Activated CD4-positive, alpha-beta T cell treated with anti-CD3 and anti-CD28 coated beads for 36 hours (primary cell): Measurements from ENCODE around the gene WDR83. TPM values are rescaled to one million over a fixed set of nuclear protein-coding genes. Genes with fewer than 3 reads are reported as not detected.
"Not testable (repeated sequence)": the region's sequence is repeated elsewhere in the genome, so short reads cannot be mapped to it uniquely, and the experiment has no call there.

Source experiments
- ATAC-seq: fragments of 200-7000 bp; cut with Tn5 transposase; one replicate; pipeline ENCODE4 v1.10.0; 2021; ENCODE audit warnings: mild to moderate bottlenecking, moderate library complexity
- CTCF ChIA-PET: fragments of 350-600 bp; sonication (Branson Sonifier 250); formaldehyde crosslinking; loops from one replicate; lab custom pipeline; 2021; ENCODE audit warnings: antibody characterized with exemption; lab: Charles Lee
- POLR2A ChIA-PET: fragments of 350-600 bp; sonication (Branson Sonifier 250); formaldehyde crosslinking; loops from one replicate; lab custom pipeline; 2021; ENCODE audit warnings: antibody characterized with exemption, inconsistent platforms; lab: Charles Lee
- DNase-seq: peaks from one replicate; pipeline ENCODE4 v3.0.0-alpha.2; 2020
- H3K27ac Mint-ChIP-seq: one replicate; pipeline ENCODE4 v1.8.0; 2021; ENCODE audit warnings: mixed read lengths
- H3K27me3 Mint-ChIP-seq: one replicate; pipeline ENCODE4 v1.8.0; 2021; ENCODE audit warnings: mixed read lengths
- H3K36me3 Mint-ChIP-seq: one replicate; pipeline ENCODE4 v1.8.0; 2021; ENCODE audit warnings: low read depth, mixed read lengths
- H3K4me1 Mint-ChIP-seq: one replicate; pipeline ENCODE4 v1.8.0; 2021; ENCODE audit warnings: mixed read lengths
- H3K4me3 Mint-ChIP-seq: one replicate; pipeline ENCODE4 v1.8.0; 2021; ENCODE audit warnings: mild to moderate bottlenecking, moderate library complexity, mixed read lengths
- H3K9me3 Mint-ChIP-seq: one replicate; pipeline ENCODE4 v1.8.0; 2021; ENCODE audit warnings: low read depth, mixed read lengths
- intact Hi-C, 2 experiments: fragments of 100-400 bp; cut with DNase I in 1 of 2; cut with micrococcal nuclease in 1 of 2; formaldehyde crosslinking; loops; one replicate each; pipeline versions ENCODE4 v1.14.2 to v1.15.1; 2022 to 2024; cut with DNase I, micrococcal nuclease
- total RNA-seq, 2 experiments: library from RNA; stranded (reverse); gene quantifications; one replicate each; pipeline ENCODE4 v1.2.3, GENCODE V29; 2021

The WDR83 gene, protein sequence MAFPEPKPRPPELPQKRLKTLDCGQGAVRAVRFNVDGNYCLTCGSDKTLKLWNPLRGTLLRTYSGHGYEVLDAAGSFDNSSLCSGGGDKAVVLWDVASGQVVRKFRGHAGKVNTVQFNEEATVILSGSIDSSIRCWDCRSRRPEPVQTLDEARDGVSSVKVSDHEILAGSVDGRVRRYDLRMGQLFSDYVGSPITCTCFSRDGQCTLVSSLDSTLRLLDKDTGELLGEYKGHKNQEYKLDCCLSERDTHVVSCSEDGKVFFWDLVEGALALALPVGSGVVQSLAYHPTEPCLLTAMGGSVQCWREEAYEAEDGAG
- 10 to 100 TPM; 13.5 to 19.5 TPM for total RNA-seq

DNA sequence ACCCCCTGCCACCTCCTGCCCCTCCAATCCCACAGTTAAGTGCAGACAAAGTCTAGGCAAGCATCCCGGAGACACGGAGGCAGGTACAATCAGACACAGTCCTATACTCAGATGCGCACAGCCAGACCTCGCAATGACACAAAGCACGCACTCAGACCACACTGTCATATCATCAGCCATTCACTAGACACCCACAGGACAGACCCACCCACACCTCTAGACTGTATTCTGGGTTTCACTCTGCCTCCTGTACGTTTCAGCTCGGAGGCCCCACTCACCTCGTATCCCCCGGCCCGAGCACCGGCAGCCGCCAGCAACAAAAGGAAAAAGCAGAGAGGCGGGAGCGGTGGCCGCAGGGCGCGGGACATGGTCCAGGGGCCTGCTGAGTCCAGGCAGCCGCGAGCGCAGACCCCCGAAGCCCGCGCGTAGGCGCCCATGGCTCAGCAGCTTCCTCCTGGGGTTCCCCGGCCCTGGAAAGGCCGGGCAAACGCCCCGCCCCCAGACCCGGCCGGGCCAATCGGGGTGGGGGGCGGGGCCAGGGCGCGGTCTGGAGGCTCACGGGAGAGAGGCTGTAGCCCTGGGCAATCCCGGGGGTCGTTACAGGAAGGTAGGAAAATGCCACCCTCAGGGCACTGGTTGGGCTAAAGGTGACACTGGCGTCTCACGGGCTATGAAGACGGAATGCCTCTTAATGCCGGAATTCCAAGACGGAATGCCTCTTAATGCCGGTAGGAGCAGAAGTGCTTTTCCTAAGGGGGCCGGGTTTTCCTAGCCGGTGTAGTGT, at the start of gene WDR83, which contains the start of gene MAN2B1:
Gene WDR83 (plus strand): TSS at position 543 of the 784 bp plus-strand sequence. CDS start 2,984 bp downstream, outside the sequence.
Gene MAN2B1 (minus strand): TSS at position 478 of the 784 bp plus-strand sequence. CDS start 41 bp downstream, at position 437.
- H3K4me1 Mint-ChIP-seq: peaks cover 43% of the 10 kb centered on the region
- H3K27me3 Mint-ChIP-seq: no peaks in the 10 kb centered on the region
- H3K4me3 Mint-ChIP-seq: peak within 1 kb of the TSS; percentile 86
- ChIA-PET POLR2A (interaction anchor here (0.8 to 1.1 kb wide), 7 partner anchors 12 to 126 kb away, joined by 3 to 6 read pairs (median 5); partner anchors contain the start of genes TRIR, ZNF490 and ZNF791), CTCF (interaction anchor here (0.5 to 1.9 kb wide), 8 partner anchors 10 to 575 kb away, joined by 3 to 7 read pairs (median 4); no protein-coding TSS in a partner anchor)
- H3K27ac Mint-ChIP-seq: peak within 1 kb of the TSS; percentile 83
- intact Hi-C loops: loop anchor here in 1 of 2 experiments (1.0 to 5.0 kb wide), 5 partner anchors 56 to 744 kb away; partner anchors contain the start of genes GET3, ZNF44 and ZNF564
- ATAC-seq (peak; percentile 73), DNase-seq (peak; percentile 90)
- H3K9me3 Mint-ChIP-seq: no peaks in the 10 kb centered on the region
- peaks cover 42% of the 10 kb centered on the region for H3K36me3 Mint-ChIP-seq

DNA sequence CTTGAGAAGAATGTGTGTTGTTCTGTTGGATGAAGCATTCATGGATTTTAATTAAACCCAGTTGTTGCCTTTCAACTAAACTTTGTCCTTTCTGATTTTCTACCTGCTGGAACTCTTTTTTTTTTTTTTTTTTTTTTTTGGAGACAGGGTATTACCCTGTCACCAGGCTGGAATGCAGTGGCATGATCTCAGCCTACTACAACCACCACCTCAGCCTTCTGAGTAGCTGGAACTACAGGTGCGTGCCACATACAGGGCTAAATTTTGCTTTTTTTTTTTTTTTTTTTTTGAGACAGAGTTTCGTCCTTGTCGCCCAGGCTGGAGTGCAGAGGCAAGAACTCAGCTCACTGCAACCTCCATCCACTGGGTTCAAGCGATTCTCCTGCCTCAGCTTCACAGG, 49.0 kb upstream of the WDR83 start:
- ATAC-seq: no peak
- Mint-ChIP-seq H3K36me3 (peaks cover 34% of the 10 kb centered on the region), H3K27ac (no peak overlapping the region), H3K4me3 (no peak overlapping the region), H3K4me1 (peaks cover 37% of the 10 kb centered on the region), H3K27me3 (no peaks in the 10 kb centered on the region), H3K9me3 (no peaks in the 10 kb centered on the region)
- CTCF ChIA-PET: interaction anchor here (0.7 kb wide), 1 partner anchor 148 kb away, joined by 4 read pairs; no protein-coding TSS in a partner anchor
- POLR2A ChIA-PET: no interaction called here
- intact Hi-C loops: no loop called here
- no peak for DNase-seq

DNA sequence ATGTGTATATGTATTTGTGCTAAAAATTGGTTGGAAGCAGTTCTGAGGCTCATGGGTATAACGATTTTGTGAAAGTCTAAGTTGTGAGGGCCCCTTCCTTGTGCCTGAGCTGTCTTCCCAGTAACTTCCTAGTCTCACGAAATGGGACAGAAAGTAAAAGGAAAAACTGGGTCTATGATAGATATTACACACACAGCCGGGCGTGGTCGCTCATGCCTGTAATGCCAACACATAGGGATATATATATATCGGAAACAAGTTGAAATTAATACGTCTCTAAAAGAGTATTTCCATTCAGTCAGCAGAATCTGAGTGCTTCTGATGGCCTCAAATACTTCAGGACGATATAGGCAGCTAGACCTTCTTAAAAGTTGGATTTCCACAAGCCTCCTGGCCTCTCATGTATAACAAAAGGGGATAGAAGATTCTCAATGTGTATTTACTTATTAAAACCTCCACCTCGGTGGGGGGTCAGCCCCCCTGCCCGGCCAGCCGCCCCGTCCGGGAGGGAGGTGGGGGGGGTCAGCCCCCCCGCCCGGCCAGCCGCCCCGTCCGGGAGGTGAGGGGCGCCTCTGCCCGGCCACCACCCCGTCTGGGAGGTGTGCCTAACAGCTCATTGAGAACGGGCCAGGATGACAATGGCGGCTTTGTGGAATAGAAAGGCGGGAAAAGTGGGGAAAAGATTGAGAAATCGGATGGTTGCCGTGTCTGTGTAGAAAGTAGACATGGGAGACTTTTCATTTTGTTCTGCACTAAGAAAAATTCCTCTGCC, 45.2 kb upstream of the WDR83 start:
- H3K27me3 Mint-ChIP-seq, H3K4me3 Mint-ChIP-seq, H3K9me3 Mint-ChIP-seq, CTCF ChIA-PET, intact Hi-C loops, ATAC-seq, DNase-seq, H3K27ac Mint-ChIP-seq, POLR2A ChIA-PET: not testable (repeated sequence)
- peaks cover 12% of the 10 kb centered on the region for H3K4me1 Mint-ChIP-seq
- peaks cover 32% of the 10 kb centered on the region for H3K36me3 Mint-ChIP-seq

DNA sequence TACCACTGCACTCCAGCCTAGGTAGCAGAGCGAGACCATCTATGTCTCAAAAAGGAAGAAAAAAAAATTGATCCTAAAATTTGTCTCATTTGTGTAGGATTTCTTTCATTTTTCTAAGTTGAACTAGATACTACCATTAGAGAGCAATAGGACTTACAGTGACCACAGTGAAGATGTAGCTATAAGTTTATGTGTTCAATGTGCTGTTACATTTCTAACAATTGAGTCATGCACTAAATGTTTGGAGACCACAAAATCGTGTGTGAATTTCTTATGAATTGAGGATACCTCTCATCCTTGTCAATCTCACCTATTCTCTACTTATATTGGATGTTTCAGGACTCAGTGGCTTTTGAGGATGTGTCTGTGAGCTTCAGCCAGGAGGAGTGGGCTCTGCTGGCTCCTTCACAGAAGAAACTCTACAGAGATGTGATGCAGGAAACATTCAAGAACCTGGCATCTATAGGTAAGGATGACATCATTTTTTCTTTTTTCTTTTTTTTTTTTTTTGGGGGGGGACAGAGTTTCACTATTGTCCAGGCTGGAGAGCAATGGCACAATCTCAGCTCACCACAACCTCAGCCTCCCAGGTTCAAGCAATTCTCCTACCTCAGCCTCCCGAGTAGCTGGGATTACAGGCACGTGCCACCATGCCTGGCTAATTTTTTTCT, 43.1 kb upstream of the WDR83 start:
- no peak for DNase-seq
- Mint-ChIP-seq H3K27me3 (no peaks in the 10 kb centered on the region), H3K4me3 (no peak overlapping the region), H3K36me3 (peaks cover 46% of the 10 kb centered on the region), H3K27ac (no peak overlapping the region), H3K9me3 (peaks cover 14% of the 10 kb centered on the region), H3K4me1 (peaks cover 4% of the 10 kb centered on the region)
- intact Hi-C loops: no loop called here
- ChIA-PET CTCF (interaction anchor here (0.5 to 1.2 kb wide), 4 partner anchors 11 to 1091 kb away, joined by 3 read pairs; partner anchors contain the start of genes ZNF490 and ZNF791), POLR2A (no interaction called here)
- no peak for ATAC-seq

DNA sequence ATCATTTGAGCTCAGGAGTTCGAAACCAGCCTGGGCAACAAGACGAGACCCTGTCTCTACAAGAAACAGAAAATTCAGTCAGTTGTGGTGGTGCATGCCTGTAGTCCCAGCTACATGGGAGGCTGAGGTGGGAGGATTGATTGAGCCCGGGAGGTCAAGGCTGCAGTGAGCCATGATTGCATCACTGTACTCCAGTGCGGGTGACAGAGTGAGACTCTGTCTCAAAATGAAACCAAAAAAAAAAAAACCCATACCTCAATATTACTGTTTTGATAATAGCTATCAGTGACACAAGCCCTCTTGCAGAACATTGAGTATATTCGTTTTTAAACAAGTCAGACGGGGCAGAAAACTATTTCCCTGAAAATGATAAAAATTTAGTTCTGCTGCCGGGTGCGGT, 39.6 kb upstream of the WDR83 start:
- POLR2A ChIA-PET: interaction anchor here (1.0 kb wide), 1 partner anchor 23 kb away, joined by 11 read pairs; no protein-coding TSS in a partner anchor
- DNase-seq (no peak), ATAC-seq (peak; percentile 47)
- Mint-ChIP-seq H3K4me1 (peaks cover 11% of the 10 kb centered on the region), H3K9me3 (peaks cover 22% of the 10 kb centered on the region), H3K4me3 (no peak overlapping the region), H3K27ac (no peak overlapping the region), H3K27me3 (no peaks in the 10 kb centered on the region), H3K36me3 (peaks cover 63% of the 10 kb centered on the region)
- intact Hi-C loops: no loop called here
- CTCF ChIA-PET: no interaction called here

DNA sequence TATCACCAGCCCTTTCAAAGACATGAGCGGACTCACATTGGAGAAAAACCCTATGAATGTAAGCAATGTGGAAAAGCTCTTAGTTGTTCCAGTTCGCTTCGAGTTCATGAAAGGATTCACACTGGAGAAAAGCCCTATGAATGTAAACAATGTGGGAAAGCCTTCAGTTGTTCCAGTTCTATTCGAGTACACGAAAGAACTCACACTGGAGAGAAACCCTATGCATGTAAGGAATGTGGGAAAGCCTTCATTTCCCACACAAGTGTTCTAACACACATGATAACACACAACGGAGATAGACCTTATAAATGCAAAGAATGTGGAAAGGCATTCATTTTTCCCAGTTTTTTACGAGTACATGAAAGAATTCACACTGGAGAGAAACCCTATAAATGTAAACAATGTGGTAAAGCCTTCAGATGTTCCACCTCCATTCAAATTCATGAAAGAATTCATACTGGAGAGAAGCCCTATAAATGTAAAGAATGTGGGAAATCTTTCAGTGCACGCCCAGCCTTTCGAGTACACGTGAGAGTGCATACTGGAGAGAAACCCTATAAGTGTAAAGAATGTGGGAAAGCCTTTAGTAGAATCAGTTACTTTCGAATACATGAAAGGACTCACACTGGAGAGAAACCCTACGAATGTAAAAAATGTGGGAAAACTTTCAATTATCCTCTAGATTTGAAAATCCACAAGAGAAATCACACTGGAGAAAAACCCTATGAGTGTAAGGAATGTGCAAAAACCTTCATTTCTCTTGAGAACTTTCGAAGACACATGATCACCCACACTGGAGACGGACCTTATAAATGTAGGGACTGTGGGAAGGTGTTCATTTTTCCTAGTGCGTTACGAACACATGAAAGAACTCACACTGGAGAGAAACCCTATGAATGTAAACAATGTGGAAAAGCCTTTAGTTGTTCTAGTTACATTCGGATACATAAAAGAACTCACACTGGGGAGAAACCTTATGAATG, 38.3 kb upstream of the WDR83 start:
- Mint-ChIP-seq H3K4me1 (peaks cover 8% of the 10 kb centered on the region), H3K27me3 (no peaks in the 10 kb centered on the region), H3K27ac (no peak overlapping the region), H3K9me3 (peaks cover 22% of the 10 kb centered on the region), H3K36me3 (peaks cover 63% of the 10 kb centered on the region), H3K4me3 (no peak overlapping the region)
- intact Hi-C loops: no loop called here
- CTCF ChIA-PET: interaction anchor here (0.7 kb wide), 1 partner anchor 24 kb away, joined by 3 read pairs; no protein-coding TSS in a partner anchor
- DNase-seq (no peak), ATAC-seq (no peak)
- POLR2A ChIA-PET: no interaction called here

DNA sequence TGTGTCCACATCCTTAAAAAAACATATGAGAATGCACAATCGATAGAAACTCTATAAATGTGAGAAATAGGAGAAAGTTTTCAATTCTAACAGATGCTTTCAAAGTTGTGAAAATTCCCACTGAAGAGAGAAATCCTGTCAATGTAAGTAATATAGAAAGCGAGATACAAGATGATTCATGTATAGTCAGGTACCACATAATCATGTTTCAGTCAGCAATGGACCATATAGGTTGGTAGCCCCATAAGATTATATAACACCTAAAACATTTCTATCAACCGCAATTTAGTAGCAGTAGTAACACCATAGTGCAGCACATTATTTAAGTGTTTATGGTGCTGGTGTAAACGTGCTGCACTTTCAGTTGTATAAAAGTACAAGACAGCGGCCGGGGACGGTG, 37.4 kb upstream of the WDR83 start:
- ATAC-seq (no peak), DNase-seq (no peak)
- intact Hi-C loops: no loop called here
- CTCF ChIA-PET: no interaction called here
- no peak overlapping the region for H3K4me3 Mint-ChIP-seq
- peaks cover 63% of the 10 kb centered on the region for H3K36me3 Mint-ChIP-seq
- no peak overlapping the region for H3K27ac Mint-ChIP-seq
- H3K9me3 Mint-ChIP-seq: peaks cover 22% of the 10 kb centered on the region
- no peaks in the 10 kb centered on the region for H3K27me3 Mint-ChIP-seq
- POLR2A ChIA-PET: interaction anchor here (0.7 kb wide), 1 partner anchor 37 kb away, joined by 5 read pairs; the partner anchor contains the start of genes MAN2B1 and WDR83
- H3K4me1 Mint-ChIP-seq: peaks cover 8% of the 10 kb centered on the region

DNA sequence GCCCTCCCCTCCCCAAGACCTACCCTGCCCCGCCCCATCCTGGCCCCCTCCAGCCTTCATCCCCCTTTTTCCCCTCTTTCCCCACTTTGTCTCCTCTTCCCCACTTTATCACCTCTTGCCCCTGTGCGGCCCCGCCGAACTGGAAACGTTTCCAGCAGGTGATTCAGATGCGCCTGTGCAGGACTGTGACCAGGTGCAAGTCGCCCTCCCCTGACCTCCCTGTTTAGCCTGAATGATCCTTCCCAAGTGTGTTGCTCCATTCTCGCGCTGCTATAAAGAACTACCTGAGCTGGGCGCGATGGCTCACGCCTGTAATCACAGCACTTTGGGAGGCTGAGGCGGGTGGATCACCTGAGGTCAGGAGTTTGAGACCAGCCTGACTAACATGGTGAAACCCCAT, 30.0 kb upstream of the WDR83 start:
- H3K4me3 Mint-ChIP-seq: no peak overlapping the region
- H3K27ac Mint-ChIP-seq: no peak overlapping the region
- no peaks in the 10 kb centered on the region for H3K9me3 Mint-ChIP-seq
- DNase-seq (no peak), ATAC-seq (no peak)
- peaks cover 13% of the 10 kb centered on the region for H3K36me3 Mint-ChIP-seq
- intact Hi-C loops: no loop called here
- ChIA-PET POLR2A (no interaction called here), CTCF (interaction anchor here (0.7 kb wide), 1 partner anchor 13 kb away, joined by 3 read pairs; no protein-coding TSS in a partner anchor)
- H3K4me1 Mint-ChIP-seq: peaks cover 25% of the 10 kb centered on the region
- no peaks in the 10 kb centered on the region for H3K27me3 Mint-ChIP-seq

DNA sequence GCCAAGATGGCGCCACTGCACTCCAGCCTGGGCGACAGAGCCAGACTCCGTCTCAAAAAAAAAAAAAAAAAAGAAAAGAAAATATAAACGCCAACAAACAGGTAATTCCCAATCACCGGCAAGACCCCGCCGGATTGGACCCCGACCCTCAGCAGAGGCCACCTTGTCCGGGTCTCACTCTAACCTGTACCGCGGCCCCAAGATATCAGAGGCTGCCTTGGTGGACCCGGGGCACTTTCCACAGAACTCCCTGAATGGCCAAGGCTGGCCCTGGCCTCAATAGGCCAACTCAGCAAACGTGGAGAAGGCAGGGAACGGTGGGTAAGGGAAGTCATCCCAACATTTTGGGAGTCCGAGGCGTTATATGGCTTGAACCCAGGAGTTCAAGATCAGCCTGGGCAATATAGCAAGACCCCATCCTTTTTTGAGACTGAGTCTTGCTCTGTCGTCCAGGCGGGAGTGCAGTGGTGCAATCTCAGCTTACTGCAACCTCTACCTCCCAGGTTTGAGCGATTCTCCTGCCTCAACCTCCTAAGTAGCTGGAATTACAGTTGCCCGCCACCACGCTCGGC, 27.9 kb upstream of the WDR83 start:
- H3K9me3 Mint-ChIP-seq: no peaks in the 10 kb centered on the region
- ATAC-seq (no peak), DNase-seq (no peak)
- no peak overlapping the region for H3K27ac Mint-ChIP-seq
- CTCF ChIA-PET: interaction anchor here (0.6 to 0.7 kb wide), 2 partner anchors 185 to 338 kb away, joined by 3 read pairs; no protein-coding TSS in a partner anchor
- H3K36me3 Mint-ChIP-seq: peaks cover 12% of the 10 kb centered on the region
- POLR2A ChIA-PET: interaction anchor here (1.2 kb wide), 1 partner anchor 25 kb away, joined by 4 read pairs; no protein-coding TSS in a partner anchor
- peaks cover 25% of the 10 kb centered on the region for H3K4me1 Mint-ChIP-seq
- H3K27me3 Mint-ChIP-seq: no peaks in the 10 kb centered on the region
- intact Hi-C loops: no loop called here
- no peak overlapping the region for H3K4me3 Mint-ChIP-seq
